Fibroblast of skin of abdomen (primary cell): ENCODE data around the gene DMAC1. TPM values are rescaled to one million over a fixed set of nuclear protein-coding genes. Genes with fewer than 3 reads are reported as not detected.
A peak's percentile ranks its signal among the peaks of the same experiment; 100 is the strongest.

Experiments
- DNase-seq: peaks from one replicate; pipeline ENCODE4 v3.0.0-alpha.2; 2013
- polyA plus RNA-seq, 2 experiments: library from polyadenylated mRNA; unstranded; fragments of 120-200 nt; gene quantifications; one replicate each; pipeline ENCODE4 v1.2.1, GENCODE V29; 2013; ENCODE audit not compliant: insufficient read length in 2 of 2

Gene DMAC1, protein sequence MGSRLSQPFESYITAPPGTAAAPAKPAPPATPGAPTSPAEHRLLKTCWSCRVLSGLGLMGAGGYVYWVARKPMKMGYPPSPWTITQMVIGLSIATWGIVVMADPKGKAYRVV
- 44.8 TPM for polyA plus RNA-seq (2013, experiment 1 of 2; ENCODE audit: insufficient read length)
- 37.4 TPM for polyA plus RNA-seq (2013, experiment 2 of 2; ENCODE audit: insufficient read length)

DNA sequence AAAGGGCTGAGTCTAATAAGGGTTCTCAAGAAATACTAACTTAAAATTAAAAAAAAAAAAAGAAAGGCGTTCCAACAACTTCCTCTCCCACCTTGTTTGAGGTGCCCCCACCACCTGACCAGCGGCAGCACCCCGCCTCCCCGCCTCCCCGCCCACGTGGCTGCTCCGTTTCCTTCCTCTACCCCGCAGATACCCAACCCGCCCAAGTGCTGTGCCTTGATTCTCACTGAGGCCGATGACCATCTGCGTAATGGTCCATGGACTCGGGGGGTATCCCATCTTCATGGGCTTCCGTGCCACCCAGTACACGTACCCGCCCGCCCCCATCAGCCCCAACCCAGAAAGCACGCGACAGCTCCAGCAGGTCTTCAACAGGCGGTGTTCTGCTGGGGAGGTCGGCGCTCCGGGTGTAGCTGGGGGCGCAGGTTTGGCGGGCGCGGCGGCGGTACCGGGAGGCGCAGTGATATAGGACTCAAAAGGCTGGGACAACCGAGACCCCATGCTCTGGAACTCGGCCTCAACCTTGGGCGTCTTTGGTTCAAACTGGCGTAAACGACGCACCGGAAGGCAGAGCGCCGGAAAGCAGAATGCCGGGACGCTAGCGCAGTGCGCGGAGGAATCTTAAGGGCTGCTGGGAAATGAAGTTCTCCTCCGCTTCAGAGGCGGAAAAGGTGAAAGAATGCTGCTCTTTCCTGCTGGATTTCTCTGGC lies at the start of gene DMAC1:
Gene DMAC1, minus strand, starts transcription at position 545 of the 710 bp plus-strand sequence. Its CDS starts 44 bp downstream, at position 501.
- DNase-seq, result peak; percentile 89

DNA sequence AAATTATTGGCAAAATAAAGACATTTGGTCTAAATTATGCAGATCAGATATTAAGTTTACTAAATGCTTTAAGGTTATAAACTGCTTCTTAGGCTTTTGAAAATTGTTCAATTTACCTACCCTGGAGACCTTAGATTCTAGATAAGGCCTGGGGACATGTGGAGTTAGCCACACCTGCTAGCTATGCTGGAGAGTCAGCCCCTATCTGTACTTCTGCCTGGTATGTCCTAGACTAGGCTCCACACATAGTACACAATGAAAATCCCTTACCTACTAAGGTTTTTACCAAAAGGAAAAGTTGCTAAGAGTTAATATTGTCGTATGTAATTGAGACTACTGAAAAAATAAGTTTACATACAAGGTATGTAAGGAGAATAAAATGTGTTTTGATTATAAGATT lies 49.8 kb upstream of the DMAC1 start:
- DNase-seq, result no peak

DNA sequence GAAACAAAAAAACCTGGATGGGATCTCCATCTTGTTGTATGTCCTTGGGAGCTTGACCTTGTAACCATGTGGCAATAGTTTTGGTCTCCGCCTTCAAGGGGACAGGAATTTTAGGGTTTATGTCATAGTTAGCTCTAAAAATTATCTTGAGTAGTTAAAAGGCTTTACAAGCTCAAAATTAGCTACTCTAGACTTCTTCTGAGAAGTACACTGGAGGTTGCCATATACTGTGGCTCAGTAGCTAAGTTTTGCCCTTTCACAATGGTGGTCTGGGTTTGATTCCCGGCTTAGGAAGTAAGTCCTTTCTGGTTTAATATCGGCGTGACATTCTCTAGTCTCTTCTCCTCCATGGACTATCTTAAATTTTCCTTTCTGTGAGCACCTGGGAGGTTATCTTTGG lies 48.9 kb upstream of the DMAC1 start:
- no peak for DNase-seq

DNA sequence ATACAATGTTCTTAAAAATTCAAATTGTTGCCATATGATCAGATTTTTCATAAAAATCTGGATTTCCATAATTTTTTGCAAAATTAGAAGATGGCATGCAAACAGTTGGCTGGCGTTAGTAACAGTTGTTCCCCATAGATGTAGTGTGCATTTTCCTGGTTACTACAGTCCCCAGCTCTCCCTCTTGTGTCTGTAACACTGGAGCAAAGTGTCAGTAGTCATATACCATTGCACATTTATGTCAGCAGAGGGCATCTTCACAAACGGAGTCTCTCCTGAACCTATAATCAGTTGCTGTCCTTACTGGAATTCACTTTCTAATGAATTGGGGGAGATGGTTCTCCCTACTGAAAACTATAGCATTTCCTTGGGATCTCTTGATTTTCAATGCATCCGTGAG lies 44.7 kb upstream of the DMAC1 start:
- DNase-seq, result peak; percentile 29

DNA sequence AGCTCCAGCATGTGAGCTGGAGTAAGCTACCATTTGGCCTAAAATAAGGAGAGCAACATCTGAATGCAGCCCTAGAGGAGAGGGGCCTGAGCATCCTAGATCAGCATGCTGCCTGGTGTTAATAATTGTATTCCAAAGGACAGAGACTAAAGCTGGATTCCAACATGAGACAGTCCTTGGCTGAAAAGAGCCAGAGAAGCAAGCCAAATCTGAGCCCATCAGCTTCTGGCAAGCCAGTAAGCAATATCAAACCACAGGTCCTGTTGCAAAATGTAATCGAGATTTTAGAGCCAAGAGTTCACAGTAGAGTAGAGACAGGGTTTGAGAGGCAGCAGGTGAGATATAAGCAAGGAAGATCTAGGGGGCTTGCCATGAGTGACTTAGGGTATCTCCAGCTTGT lies 42.3 kb upstream of the DMAC1 start:
- DNase-seq, result no peak

DNA sequence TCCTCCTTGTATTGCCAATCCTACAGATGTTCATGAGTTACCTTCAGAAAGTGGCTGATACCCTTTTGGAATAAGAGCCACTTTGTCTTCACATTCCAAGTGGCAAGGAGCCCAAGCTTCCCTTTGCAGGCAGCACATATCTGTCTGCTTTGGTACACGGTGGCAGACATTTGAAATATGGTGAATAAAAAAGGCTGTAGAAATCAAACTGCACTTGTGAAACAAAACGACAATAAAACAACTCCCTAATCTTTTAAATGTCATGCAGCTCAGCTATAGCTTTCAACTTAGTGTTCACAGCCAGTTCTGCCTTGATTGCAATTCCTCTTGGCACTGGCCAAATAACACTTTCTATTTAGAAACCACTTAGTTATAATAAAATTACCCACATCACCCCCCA lies 35.0 kb upstream of the DMAC1 start:
- no peak for DNase-seq

DNA sequence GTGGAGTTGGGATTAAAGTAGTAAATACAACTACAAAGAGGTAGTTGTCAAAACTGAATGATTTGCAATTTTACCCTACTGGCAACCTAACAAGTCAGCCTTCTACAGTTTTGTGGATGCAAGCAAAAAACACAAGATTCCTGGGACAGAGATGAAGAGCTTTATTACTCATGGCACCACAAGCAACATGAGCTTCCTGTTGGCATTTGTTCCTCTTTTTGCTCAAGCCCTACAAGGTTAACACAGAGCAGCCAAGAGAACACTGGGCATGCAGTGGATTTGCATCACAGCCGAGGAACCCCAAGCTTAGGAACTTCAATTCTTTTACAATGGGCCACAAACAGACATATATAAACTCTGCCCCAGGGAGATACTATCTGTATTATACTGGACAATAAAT lies 28.8 kb upstream of the DMAC1 start:
- DNase-seq, result no peak

DNA sequence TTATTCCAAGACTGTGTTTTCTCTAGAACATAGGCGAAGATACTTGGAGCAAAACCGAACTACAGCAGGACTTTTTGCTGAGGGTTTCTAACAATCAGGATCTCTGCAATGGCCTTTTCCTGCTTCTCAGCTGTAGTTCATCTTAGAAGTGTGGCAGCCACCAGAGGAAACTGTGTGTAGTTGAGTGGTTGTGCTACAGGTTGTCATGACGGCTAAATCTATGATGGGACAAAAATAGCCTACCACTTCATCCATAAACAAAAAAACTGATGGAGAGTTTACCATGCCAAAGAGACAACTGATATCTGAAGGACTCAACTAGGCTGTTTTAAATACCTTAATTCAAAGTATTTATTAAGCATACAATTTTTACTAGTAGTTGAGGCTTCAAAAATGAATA lies 28.2 kb upstream of the DMAC1 start:
- no peak for DNase-seq

DNA sequence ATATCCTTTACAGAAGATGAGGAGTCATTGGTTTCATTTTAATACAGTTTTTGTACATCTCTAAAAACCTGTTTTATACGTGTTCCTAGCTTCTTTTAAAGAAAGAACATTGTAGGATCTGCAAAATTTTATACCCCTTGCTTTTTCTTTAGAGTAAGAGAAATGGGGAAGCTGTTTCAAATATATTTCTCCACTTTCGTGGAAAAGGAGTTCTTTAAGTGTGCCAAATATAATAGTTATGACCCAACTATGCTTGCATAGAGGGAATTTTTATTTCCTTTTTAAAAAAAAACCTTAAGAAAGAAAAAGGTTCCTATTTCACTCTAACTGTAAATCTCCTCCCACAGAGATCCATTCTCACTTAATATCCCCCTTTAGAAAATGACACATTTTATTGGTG lies 27.5 kb upstream of the DMAC1 start:
- DNase-seq, result no peak

DNA sequence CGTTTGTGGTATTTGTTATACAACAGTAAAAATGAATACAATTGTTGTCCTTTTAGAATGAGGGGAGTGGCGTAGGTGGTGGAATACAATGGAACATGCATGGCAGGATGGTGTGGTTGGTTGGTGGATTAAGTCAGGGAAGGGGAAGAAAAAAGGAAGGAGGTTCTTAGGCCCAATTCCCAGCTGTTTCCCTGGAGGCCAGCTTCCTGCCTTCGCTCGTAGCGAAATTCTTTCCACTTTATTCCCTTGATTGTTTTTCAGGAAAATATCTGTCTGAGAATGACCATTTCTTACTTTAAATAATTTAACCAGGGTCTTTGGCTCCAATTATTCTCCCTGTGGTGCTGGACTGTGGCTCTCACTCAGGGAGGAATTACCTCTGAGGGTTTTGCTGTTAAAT lies 24.1 kb upstream of the DMAC1 start:
- DNase-seq, result no peak

DNA sequence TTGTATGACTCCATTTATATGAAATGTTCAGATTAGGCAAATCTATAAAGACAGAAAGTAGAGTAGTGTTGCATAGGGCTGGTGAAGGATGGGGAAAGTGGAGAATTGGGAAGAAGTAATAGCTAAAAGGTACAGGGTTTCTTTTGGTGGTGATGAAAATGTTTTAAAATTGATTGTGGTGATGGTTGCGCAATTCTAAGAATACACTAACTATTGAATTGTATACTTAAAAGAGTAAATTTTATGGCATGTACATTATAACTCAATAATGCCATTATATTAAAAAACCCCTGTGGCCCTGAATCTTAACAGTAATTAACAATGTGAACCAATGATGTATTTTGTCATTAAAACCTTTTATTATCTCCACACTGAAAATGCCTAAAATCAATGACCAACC lies 20.4 kb upstream of the DMAC1 start:
- no peak for DNase-seq

DNA sequence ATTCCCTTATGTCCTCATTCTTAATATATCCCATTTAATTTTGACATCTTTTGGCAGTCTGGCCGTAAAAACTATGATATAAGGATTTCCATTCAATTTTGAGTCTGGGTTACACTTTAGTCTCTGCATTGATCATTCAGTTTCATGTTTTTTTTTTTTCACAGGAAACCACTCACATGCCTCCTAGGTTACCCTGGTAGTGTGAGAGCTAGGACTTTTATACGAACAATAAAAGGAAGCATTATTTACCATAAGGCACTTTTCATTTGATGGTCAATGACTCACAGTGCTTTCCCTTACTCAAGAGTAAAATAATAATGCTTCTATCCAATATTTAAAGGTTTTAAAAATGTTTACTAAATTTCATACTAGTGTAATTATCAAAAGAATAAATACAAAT lies 16.4 kb upstream of the DMAC1 start:
- DNase-seq, result no peak

DNA sequence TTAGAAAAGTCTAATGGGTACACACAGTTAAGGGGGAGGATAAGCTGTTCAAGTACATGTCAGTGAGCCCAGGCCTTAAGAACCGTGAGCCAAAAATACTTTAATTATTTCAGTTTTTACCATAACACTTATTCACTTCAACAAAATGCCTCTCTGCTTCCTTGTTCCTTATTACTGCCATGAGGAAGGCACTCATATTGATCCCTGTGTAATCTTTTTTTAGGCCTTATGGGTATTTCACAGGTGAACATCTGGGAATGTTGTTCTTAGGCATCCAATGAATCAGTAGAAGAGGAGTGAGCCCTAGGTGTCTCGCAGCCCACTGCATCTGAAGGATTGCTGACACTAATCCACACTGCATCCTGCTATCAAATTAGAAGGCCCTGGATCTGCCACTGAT lies 13.5 kb upstream of the DMAC1 start:
- no peak for DNase-seq

DNA sequence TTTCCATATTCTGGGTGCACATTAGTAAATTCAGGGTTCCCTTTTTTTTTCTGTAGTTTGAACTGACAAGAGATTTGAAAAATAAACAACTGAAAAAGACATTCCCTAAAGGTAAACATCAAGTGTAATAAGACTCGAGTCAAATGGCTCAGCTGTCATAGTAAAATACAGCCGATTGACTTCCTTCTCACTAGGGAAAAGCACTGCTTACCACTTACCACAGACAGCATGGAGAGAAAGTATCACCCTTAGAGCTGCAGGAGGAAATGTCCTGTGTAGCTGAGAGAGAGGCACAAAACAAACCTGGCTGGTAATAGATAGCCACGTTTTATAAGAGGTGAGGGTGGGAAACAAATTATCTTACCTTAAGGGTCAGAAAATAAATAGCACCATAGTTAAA lies 12.1 kb upstream of the DMAC1 start:
- no peak for DNase-seq

DNA sequence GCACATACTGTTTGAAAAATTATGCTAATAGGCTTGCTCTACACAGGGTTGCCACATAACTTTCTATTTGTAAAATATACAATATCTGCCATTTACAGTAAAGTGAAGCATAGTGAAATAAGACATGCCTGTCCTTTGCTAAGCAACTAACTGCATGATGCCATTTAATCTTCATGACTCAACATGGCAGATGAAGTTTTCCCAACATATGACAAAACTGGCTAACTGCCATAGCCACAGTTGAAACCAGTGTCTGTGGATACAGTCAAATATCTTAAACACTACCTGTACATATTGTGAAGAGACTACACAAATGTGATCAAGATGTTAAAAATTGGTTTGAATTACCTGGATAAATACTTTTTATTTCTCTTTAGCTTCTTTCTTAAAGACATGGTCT lies 3.1 kb upstream of the DMAC1 start:
- DNase-seq, result peak; percentile 49

DNA sequence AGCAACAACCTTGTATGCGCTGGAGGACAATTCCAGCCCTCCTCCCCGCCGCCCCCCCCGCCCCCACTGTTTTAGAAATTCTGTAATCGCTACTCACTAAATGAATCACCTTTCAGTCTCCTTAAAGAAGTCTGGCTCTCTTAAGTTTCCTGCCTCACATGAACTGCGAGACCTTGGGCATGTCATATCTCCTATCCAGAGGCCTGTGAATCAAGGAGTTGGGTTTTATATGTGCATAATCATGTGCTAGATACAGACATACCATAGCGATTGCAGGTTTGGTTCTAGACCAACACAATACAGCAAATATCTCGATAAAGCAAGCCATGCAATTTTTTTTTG lies 337 bp upstream of the DMAC1 start:
- no peak for DNase-seq

DNA sequence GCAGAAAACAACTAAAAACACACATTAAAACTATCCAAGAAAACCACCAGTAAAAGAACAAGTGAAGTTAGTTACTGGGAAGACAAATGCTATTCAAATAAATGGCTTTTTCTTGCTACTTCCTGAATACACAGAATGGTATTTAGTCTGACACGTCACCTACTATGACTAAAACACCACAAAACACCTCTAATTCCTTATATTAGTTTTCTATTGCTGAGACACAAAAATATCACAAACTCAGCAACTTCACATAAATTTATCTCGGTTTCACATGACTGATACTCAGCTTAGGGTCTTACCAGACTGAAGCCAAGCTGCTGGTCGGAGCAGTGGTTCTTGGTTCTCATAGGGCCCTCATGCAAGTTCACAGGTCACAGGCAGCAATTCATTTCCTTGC lies 5.4 kb downstream of the DMAC1 start:
- no peak for DNase-seq

DNA sequence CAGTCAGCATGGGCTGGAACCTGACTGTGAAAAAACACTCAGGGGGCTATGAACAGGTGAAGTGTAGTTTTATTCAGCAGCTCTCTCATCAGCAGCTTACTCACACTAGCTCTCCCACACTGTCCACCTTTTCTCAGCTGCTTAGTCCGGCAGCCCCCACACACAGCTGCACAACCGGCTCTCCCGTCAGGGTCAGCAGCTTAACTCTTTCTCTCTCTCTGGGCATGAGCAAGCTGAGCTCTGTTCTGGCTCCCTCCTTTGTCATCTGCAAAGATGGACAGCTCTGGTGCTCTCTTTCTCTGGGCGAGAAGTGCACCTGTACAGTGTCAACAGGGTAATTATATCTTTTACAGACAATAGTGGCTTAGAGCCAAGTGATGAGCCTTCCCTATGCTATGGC lies 8.2 kb downstream of the DMAC1 start:
- no peak for DNase-seq

DNA sequence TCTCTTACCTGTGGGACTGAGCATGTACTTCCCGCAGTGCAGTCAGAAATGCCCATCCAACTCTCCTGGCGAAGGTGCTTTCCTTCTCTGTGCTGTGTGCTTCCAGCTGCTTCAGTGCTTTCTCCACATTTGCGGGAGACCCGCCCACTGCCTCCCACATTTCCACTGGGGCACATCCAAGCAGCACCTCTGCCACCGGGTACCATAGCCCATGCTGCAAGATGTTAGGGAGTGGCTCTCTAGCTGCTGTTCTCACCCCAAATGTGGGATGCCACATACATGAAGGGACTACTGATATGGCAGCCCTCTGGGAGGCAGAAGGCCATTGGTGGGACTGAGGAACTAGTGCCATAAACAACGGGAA lies 8.8 kb downstream of the DMAC1 start:
- no peak for DNase-seq

DNA sequence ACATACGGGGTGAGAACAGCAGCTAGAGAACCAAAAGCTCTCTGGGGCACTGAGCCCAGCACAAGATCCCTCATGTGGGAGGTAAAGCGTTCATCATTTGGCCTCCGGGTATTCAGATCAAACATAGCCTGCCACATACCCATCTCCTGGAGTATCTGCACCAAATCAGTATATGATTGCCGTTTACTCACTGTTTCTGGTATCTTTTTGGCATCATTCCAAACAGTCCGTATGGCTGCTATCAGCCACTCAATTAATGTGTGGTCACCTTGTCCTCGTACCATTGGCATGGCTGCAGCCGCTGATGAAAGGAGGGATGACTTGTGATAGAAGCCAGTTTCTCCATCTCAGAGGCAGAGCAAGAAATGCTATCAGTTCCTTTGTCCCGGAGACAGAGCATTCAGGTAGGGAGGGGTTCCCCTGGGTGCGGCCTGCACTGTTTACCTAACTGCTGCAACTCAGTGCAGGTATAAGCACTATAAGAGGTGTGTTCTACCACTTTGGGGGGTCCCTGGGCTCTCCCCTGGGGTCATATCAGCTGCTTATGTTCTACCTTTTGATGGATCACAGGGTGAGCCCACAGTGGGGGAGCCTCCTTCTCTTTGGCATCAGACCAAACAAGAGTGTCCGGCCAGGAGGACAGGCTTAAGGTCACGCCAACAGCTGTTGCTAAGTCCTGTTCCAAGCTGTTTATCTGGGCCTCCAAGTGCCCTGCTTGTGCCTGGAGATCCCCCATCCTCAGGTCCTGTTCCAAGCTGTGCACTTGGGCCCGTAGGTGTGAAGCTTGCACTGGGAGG lies 9.4 kb downstream of the DMAC1 start:
- no peak for DNase-seq

DNA sequence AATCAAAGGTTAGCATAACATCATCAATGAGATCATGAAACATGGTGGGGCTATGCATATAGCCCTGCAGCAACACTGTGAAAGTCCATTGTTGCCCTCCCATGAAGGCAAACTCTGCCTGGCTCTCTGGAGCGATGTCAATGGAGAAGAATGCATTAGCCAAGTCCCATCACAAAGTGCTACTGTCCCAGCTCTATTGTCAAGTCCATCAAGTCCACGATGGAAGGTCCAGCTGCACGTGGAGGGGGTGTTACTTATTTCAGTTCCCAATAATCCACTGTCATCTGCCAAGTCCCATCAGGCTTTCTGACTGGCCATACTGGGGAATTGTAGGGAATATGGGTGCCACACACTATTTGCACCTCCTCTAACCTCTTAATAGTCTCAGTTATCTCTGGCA lies 10.8 kb downstream of the DMAC1 start:
- DNase-seq, result no peak

DNA sequence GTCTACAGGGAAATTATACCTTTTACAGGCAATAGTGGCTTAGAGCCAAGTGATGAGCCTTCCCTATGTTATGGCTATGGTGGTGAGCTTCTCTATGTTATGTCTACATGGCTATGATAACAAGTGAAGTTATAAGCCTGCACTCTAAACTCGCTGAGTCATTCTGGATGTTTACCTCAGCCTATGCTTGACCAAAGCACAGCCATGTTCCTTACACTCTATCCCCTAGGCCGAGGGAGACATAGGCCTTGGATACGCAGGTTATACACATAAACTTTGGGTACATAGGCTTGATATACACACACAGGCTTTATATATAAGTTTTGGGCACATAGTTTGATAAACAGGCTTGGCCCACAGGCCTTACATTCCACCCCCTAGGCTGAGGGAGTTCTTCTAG lies 13.8 kb downstream of the DMAC1 start:
- no peak for DNase-seq

DNA sequence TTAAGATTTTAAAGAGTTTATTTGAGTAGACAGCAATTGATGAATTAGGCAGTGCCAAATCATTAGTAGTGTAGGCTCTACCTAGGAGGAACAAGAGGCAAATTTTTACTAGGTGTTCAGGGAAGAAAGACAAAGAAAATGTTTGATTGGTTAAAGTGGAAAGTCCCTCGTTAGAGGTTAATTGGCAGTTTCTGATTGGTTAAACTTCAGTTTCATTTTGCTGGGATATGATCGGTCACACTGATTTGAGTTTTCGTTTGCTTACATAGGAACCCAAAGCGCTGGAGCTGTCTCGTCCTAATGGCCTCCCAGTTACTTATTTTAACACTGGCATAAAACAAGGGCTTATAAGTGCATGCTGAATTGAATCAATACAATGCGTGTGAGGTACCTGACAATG lies 15.1 kb downstream of the DMAC1 start:
- no peak for DNase-seq

DNA sequence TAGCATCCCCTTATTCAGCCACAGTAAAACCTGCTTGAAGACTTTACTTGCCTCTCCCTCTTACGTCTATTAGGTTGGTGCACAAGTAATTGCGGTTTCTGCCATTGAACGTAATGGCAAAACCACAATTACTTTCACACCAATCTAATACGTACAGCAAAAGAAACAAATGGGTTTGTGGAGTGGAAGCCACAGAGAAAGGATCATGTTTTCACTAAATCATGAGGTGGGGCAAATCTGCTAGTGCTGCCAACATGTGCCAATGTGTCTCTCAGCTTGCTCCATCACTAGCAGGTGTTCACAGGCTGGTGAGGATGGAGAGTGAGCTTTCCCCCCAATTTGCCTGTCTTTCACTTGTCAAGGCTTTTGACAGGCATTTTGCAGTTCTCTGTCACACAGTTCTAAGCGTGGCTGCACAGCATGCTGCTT lies 15.9 kb downstream of the DMAC1 start:
- DNase-seq, result no peak
